Fibroblast of upper back skin (primary cell): Measurements from ENCODE around the gene RBM34.
"Not testable (repeated sequence)": the region's sequence is repeated elsewhere in the genome, so short reads cannot be mapped to it uniquely, and the experiment has no call there.

ENCODE experiments used
- DNase-seq: peaks from one replicate; pipeline ENCODE4 v3.0.0-alpha.2; 2013

The RBM34 gene

DNA sequence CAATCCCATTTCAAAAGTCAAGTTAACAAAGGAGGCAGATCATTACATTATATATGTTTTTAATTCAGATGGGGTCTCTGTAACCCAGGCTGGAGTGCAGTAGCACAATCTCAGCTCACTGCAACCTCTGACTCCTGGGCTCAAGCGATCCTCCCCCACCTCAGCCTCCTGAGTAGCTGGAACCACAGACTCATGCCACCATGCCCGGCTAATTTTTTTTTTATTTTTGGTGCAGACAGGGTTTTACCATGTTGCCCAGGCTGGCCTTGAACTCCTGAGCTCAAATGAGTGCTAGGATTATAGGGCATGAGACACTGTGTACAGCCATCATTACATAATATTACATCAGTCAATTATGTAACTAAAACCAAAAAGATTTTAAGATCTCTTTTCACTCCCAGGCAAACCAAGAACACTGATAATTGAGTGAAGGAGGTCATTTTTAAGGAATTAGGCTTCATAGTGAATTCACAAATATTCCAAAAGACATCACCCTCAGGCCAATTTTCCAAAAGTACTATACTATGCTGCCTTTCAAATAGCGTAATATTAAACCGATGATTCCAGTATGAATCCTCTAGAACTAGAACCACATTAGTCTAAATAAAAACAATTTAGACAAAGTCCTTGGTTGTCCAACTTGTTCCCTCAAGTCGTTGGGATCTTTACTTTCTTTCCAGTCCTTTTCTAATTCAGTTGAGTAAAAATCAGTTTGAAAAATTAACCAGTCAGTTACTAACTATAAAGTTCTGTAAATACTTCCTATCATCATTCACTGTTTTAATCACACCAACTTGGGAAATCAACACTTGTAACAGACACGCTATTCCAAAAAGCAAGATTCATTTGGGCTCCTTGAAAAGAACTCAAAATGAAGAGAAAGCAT lies 48.5 kb downstream of the RBM34 start:
- DNase-seq: no peak

DNA sequence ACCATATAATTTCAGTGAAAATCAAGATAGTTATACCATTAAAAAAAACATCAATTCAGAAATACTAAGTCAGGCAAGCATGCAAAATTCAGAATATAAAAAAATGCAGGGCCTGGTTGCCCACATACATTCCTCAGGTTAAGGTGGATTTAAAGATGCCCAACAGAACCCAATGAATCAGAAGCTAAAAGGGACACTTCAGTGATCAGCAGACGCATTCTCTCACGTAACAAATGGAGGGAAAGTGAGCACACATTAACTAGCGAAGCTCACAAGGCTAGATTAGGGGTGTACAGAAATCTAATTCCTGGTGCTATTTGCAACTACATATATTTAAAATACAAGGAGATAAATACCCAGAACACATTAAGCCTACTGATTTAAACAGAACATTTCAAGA lies 49.9 kb downstream of the RBM34 start:
- DNase-seq: no peak

DNA sequence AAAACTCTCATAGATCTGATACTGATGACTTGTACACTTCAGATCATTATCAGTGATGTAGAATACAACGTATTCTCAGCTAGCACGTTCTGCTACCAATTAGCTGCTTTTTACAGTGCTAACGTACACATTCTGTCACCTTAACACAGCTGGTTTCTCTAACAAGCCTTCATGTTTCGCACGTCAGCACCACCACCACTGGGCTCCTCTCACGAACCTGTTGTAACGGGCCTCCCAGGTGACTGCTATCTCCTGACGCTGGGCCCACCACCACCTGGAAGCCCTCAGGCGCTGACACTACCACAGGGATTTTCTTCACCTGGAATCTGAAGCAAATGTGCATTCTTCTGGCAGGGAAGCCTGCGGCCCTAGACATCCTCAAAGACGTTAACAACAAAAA lies 52.2 kb downstream of the RBM34 start:
- DNase-seq: no peak

DNA sequence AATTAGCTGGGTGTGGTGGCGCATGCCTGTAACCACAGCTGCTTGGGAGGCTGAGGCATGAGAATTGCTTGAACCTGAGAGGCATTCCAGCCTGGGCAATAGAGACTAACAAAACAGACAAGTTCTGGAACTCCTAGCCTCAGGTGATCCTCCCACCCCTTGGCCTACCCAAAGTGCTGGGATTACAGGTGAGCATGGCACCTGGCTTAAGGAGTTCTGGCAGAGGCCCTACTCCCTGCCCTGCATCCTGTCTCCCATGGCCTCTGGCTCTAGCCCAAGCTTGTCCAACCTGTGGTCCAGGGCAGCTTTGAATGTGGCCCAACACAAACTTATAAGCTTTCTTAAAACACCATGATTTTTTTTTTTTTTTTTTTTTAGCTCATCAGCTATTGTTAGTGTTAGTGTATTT lies 52.9 kb downstream of the RBM34 start:
- no peak for DNase-seq

DNA sequence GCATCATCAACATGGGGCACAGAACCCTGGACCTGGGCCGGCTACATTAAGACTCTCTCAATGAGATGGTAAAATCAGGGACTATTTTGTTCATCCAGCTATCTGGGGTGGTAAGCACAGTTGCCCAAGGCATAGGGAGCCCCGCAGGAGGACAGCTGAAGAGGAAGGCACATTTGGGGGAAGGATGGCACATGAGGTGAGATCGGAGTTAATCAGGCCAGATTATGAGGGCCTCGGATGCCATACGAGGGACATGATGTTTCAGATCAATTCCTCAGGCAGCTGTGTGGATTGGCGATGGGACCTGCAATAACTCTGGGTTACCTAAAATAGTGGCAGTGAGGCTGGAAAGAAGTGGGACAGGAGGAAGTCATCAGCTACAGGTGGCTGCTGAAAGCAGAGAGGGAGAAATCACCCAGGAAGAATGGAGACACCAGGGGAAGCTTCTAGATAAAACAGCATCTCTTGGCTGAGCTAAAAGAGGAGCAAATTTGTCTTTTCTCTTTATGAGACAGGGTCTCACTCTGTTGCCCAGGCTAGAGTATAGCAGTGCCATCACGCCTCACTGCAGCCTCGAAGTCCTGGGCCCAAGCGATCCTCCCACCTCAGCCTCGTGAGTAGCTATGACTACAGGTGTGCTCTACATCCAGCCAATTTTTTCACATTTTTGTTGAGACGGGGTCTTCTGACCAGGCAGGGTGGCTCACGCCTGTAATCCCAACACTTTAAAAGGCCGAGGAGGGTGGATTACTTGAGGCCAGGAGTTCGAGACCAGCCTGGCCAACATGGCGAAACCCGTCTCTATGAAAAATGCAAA lies 53.5 kb downstream of the RBM34 start:
- DNase-seq: no peak

DNA sequence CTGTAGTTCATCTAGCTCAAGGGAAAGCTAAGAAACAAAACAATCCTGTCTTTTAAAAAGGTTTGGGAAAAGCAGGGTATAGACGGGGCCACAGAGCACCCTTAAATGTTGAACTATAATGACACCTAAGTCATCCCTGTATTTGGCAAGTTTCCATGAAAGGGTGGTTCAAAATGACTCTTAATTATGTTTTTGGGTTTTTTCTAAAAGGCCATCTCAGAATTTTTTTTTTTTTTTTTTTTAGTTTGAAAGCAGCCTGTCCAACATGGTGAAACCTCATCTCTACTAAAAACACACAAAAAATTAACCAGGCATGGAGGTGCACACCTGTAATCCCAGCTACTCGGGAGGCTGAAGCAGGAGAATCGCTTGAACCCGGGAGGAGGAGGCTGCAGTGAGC lies 54.6 kb downstream of the RBM34 start:
- DNase-seq: no peak

DNA sequence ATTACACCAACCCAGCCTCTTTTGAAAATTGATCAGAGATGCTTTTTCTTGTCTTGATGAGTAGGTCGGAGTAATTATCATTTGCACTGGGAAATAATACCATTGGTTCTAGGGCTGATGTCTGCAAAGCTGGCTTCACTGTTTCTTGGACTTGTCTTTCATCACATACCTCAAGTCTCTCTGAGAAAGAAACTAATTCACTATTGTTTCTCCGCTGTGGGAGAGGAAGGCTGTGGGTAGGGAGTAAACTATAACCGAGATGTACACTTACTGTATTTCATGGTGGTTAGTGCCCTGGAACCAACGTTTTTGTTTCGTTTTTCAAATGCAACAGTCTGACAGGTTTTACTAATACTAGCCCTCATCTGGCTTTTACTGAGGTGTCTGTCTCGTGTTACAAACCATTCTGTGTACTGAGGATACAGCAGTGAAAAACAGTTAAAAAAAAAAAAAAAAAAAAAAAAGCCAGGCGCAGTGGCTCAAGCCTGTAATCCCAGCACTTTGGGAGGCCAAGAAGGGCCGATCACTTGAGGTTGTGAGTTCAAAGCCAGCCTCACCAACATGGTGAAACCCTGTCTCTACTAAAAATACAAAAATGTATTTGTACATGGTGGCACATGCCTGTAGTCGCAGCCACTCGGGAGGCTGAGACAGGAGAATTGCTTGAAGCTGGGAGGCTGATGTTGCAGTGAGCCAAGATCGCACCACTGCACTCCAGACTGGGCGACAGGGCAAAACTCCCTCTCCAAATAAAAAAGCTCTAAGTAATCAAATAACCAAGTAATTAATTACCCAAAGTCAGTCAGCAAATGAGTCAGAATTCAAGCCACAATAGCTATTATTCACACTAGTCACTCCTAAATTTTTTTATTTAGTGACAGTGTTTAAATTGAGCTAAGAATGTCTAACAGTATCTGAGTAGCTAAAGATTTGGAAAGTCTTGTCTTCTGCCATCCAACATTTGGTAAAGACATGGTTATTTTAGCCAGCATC lies 55.7 kb downstream of the RBM34 start:
- DNase-seq: no peak

DNA sequence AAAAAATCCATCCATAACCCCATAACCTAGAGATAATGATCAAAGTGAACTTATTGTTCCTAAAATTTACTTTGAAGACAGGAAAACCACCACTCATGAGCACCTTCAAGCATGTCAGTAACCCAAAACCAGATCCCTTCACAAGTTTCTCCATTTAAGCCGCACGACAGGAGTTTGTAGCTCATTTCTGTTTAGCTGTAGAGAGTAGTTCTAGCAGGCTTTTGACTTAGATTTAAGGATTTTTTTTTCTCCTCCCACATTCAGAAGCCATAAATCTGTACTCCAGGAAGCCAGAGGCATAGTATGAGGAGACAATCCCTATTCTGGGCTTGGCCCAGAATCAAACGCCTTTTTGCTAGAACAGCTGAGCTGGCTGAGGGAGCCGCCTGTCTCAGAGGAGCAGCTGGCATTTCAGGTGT lies 58.0 kb downstream of the RBM34 start:
- peak; percentile 34 for DNase-seq

DNA sequence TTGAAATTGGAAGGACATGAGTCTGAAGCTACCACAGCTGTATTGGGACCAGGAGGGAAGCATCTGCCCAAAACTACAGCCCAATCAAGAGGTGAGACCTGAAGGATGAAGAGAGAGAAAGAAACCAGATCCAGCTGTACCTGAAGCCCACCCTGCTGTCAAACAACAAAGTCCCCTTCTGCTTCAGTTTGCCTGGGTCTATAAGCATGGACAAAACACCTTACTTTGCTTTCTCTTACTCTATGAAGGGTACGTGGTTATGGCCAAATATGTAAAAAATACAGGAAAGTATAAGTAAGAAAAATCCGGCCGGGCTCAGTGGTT lies 58.8 kb downstream of the RBM34 start:
- no peak for DNase-seq

DNA sequence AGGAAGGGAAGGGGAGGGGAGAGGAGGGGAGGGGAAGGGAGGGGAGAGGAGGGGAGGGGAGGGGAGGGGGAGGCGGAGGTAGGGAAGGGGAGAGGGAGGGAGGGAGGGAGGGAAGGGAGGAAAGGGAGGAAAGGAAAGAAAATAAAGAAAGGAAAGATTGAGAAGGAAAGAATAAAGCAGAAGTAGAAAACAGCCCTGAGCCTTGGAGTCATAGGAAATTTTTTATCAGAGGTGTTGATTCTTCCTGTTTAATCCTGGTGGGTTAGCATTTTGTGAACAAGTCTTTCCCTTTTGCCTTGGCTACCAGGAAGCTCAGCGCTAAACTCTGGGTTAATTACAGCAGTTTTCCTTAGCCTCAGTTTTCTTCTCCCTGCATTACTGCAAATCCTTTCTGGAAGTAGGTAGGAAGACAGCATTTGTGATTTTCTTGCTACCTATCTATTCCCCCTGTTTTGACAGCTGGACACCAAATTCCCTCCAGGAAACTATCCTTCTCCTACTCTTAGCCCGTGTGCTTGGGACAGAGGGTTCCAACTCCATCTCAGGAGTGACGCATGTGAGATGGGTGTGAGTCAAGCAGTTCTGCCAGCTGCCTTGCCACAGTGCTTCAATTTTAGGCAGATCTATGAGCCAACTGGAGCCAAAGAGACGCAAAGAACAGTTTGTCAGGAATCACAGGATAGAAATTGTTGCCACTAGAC lies 59.3 kb downstream of the RBM34 start:
- no peak for DNase-seq

DNA sequence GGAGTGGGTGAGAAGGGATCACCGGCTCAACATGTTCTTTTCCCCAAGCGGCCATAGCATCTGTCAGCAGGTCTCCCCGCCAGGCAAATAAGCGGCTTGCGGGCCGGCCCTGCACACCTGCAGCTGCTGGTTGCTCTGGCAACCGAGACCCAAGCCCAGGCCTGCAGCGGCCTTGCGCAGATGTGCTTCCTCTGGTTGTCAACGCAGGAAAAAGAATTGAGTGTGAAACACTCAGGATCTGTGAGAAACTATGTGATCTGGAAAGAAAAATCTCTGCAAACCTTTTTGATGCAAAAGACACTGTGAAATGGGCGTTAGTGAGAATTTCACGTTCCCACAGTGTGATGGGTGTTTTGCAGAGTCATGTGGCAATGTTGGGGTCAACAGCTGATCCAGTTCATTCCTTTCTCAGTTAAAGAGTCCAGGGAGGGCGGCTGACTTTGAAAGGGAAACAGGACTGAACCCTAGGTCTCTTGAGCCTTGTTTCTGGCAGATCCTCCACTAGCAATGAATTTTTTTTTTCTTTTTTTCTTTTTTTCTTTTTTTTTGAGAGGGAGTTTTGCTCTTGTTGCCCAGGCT lies 60.8 kb downstream of the RBM34 start:
- DNase-seq: no peak

DNA sequence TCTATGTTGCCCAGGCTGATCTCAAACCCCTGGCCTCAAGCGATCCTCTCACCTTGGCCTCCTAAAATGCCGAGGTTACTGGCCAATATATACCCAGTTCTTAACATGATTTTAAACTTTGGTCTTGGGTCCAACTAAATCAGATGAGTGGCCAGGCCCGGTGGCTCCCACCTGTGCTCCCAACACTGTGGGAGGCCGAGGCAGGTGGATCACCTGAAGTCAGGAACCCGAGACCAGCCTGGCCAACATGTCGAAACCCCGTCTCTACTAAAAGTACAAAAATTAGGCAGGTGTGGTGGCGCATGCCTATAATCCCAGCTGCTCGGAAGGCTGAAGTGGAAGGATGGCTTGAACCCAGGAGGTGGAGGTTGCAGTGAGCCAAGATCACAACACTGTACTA lies 62.1 kb downstream of the RBM34 start:
- no peak for DNase-seq

DNA sequence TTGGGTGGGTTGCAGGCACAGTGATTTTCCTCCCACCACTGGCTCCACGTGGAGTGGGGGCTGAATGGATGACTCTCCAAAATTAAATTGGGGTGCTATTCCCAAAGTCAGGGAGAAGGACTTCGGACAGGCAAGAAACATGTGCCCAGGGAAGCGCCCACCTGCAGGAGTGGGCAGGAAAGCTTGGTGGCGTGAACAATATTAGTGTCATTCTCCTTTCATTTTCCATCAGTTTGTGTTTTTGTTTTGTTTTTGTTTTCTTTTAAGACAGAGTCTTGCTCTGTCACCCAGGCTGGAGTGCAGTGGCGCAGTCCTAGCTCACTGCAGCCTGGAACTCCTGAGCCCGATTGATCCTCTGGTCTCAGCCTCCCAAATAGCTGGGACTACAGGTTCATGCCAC lies 62.5 kb downstream of the RBM34 start:
- no peak for DNase-seq

DNA sequence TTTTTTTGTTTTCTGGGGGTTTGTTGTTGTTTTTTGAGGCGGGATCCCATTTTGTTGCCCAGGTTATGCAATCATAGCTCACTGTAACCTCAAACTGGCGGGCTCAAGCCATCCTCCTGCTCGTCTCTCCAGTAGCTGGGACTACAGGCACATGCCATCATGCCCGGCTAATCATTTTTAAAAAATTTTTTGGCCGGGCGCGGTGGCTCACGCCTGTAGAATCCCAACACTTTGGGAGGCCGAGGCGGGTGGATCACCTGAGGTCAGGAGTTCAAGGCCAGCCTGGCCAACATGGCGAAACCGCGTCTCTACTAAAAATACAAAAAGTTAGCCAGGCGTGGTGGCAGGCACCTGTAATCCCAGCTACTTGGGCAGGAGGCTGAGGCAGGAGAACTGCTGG lies 63.5 kb downstream of the RBM34 start:
- DNase-seq: not testable (repeated sequence)

DNA sequence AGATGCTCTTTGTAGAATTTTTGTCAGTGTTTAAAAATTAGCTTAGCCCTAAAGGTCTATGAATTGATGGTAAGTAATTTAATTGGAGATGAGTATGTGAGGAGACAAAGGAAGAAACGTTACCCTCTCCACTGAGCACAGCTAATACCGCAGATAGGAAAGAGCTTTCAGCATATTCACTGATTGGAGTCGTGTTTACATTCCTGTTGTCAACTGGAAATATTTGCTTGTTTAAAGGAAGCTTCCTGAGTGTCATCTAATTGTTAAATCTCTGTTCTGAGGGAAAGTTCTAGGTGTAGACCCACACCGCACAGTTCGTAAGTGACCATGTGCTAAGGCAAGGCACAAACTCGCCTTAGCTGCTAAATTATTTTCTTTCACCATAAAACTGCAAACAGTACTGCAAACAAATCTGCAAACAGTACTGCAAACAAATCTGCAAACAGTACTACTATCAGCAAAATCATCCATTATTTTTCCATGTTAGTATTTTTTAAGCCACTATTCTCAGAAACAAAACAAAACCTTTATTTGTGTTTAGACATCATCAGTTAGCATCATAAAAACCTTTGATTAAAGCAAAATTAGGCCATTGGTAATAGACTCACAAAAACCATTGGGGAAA lies 65.0 kb downstream of the RBM34 start:
- no peak for DNase-seq

DNA sequence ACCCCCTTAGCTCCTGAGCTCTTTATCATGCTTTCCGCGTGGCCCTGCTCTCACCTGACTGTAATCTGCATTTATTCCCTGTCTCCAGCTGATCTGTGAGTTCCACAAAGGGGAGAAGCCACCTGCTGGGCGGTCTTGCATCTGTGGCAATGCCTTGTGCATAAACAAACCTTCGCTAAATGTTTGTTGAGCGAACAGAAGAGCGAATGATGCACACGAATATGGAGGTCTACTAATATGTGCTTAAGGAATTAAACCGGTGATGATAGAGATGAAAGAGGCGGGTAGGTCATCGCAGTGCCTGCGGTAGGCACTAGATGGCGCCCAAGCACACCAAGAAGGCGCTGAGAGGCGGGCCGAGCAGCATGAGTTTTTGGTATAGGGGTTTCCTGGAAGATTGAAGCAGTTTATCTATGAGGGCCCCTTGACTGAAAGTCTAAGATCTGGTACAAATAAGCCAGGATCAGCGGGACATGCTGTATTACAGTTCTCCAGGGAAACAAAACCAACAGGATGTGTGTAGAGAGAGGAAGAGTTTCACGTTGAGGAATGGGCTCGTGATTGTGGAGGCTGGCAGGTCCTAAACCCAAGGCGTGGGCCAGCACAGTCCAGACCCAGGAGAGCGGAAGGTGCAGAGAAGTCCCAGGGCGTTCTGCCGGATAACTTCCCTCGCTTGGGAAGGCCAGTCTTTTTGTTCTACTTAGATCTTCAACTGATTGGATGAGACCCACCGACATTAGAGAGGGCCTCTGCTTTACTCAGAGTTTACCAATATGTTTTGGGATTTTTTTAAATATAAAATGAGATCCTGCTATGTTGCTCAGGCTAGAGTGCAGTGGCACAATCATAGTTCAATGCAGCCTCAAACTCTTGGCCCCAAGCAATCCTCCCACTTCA lies 67.1 kb downstream of the RBM34 start:
- peak; percentile 65 for DNase-seq

DNA sequence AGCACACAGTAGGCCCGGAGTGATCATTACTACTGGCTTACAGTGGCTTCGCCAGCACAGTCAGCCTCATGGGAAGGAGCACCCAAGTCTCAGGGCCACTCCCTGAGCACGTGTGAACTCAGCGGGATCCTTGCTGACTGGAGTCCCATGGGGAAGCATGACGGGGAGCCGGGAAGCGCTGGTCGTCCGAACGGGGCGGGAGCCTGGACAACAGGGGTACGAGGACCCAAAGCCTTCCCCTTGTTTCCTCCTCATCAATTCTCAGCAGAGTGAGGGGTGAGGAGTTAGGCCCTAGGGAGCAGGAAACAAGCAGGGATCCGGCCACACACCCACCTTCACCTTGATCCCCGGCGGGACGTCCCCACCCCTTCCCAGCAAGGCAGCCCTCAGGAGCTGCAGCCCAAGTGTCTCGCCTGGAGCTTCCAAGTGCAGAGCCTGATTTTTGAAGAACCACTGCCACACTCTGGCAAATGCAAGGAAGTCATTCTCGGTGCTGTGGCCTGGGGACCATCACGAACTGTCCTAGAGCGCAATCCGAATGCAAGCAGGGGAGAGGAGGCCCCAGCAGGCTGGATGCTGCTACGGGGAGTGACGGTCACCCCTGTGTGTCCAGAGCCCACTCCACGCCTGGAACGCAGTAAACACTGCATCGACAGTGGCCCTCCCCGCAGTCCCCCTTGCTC lies 67.9 kb downstream of the RBM34 start:
- DNase-seq: peak; percentile 72

DNA sequence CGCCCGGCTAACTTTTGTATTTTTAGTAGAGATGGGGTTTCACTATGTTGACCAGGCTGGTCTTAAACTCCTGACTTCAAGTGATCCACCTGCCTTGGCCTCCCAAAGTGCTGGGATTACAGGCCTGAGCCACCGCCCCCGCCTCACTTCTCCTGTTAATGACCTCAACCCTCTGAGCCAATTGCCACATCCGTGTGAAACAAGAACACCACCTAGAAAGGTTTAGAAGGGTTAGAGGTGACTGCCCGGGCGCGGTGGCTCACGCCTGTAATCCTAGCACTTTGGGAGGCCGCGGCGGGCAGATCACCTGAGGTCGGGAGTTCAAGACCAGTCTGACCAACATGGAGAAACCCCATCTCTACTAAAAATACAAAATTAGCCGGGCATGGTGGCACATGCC lies 68.6 kb downstream of the RBM34 start:
- DNase-seq: not testable (repeated sequence)

DNA sequence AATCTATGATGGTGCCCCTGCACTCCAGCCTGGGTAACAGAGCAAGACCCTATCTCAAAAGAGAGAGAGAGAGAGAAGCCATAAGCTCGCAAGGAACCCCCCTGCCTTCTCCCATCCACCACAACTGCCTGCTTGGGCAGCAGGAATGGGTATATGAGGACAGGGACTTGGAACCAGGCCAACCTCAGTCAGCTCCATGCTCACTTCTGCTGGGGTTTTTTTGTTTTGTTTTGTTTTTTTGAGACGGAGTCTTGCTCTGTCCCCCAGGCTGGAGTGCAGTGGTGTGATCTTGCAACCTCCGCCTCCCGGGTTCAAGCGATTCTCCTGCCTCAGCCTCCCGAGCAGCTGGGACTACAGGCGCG lies 69.0 kb downstream of the RBM34 start:
- DNase-seq: not testable (repeated sequence)
